Left lung (tissue), 10 donors: ENCODE data around the gene KLF13. TPM values are rescaled to one million over a fixed set of nuclear protein-coding genes. Genes with fewer than 3 reads are reported as not detected.

Source experiments
- ATAC-seq: fragments of 200-7000 bp; cut with Tn5 transposase; one replicate; pipeline ENCODE4 v1.9.1; 2020; ENCODE audit warnings: moderate library complexity
- DNase-seq, 4 donors: peaks; one replicate each; pipeline ENCODE4 v3.0.0-alpha.2; 2013 to 2020
- H3K27ac ChIP-seq, 2 donors: fragments of 200-600 bp; sonication (generic) in 1 of 2; one replicate each; pipeline versions ENCODE4 v1.5.0 to v1.8.0; 2020 to 2021
- H3K27me3 ChIP-seq, 2 donors: fragments of 200-600 bp; sonication (generic) in 1 of 2; one replicate each; pipeline versions ENCODE4 v1.5.0 to v1.8.0; 2020 to 2021
- H3K36me3 ChIP-seq, 2 donors: fragments of 200-600 bp; sonication (generic) in 1 of 2; one replicate each; pipeline versions ENCODE4 v1.5.0 to v1.8.0; 2020 to 2021
- H3K4me1 ChIP-seq, 2 donors: fragments of 200-600 bp; one replicate each; pipeline ENCODE4 v1.8.0; 2021
- H3K4me3 ChIP-seq, 2 donors: fragments of 200-600 bp; sonication (generic) in 1 of 2; one replicate each; pipeline versions ENCODE4 v1.5.0 to v1.8.0; 2020 to 2021; ENCODE audit warnings: mild to moderate bottlenecking in 1 of 2
- H3K9me3 ChIP-seq, 2 donors: fragments of 200-600 bp; sonication (generic) in 1 of 2; one replicate each; pipeline versions ENCODE4 v1.5.0 to v1.8.0; 2020 to 2021
- CTCF ChIP-seq, 2 donors: fragments of 200-600 bp; sonication (generic) in 1 of 2; IDR thresholded peaks; one replicate each; pipeline versions ENCODE4 v1.5.0 to v1.8.0; 2021; ENCODE audit warnings: antibody characterized with exemption in 2 of 2
- intact Hi-C, 2 donors: fragments of 100-400 bp; cut with DNase I; formaldehyde crosslinking; loops; one replicate each; pipeline versions ENCODE4 v1.11.2 to v1.14.2; 2022
- polyA plus RNA-seq, 6 donors: library from polyadenylated mRNA; unstranded; fragments of 120-200 nt; gene quantifications; one replicate each; pipeline ENCODE4 v1.2.1, GENCODE V29; 2013; ENCODE audit not compliant: insufficient read length in 6 of 6
- total RNA-seq, 2 donors: library from RNA; stranded (reverse); fragmentation: NEBNext Ultra II Directional; extraction: Animal tissue kit (Norgen Biotek cat#: 25700); gene quantifications; one replicate each; pipeline ENCODE4 v1.2.1, GENCODE V29; 2021
- donor health status: DM: no; HTN: yes; CAD: no.
- donor health status: DM: no; HTN: no; CAD: no.

The KLF13 gene
- total and polyA plus RNA-seq, 8 donors, result 44.7 to 116 (median 61.4) TPM

- no peak for ATAC-seq
- H3K27ac ChIP-seq, result no peak overlapping the region
- intact Hi-C loops, result no loop called here
Measured at GRCh38 chr15:31279221-31280045, 47.2 kb upstream of the KLF13 start.

DNA sequence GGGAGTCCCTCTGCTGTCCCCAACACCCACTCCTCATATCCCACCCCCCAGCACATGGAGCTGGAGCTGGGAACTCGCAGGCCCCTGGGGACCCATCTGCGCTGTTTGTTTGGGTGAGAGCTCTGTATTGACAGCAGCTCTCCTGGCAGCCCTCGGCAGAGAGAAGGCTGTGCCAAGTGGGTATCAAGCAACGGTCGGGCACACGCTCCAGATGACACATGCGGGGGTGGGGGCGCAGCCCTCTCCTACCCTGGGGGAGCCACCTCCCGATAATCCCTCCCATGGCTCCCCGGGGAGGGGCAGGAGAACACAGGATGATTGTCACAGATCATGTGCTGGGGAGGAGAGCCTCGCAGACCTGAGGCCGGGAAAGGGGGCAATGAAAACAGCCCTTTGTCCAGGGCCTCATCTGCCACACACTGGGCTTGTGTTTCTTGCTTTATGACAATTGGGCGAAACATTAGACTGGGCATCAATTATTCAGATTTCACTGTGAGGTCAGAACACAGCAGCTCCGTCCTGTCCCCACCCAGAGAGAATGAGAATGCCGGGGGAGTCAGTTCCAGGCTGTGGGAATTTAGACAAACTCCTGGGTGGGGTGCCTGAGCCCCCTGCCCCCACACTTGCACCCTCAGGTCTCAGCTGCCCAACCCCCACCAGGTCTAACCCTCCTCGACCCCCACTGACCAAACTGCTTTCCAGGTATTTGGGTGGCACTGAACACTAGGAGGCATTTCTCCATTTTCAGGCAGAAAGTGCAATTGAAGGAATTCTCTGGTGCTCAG, 46.4 kb upstream of the KLF13 start:
- Histone ChIP-seq H3K27ac (no peak overlapping the region), H3K4me3 (no peak overlapping the region), H3K9me3 (no peaks in the 10 kb centered on the region), H3K36me3 (no peaks in the 10 kb centered on the region), H3K27me3 (no peaks in the 10 kb centered on the region), H3K4me1 (peaks cover 0 to 3% of the 10 kb centered on the region in 2 donors)
- intact Hi-C loops, result no loop called here
- DNase-seq (no peak), ATAC-seq (no peak)
- no peak for TF ChIP-seq CTCF (IDR thresholded peaks at IDR 0.05)

More at GRCh38 chr15:31279221-31280045, 47.2 kb upstream of the KLF13 start:
- Histone ChIP-seq H3K9me3 (no peaks in the 10 kb centered on the region), H3K4me3 (no peak overlapping the region), H3K4me1 (peaks cover 0 to 11% of the 10 kb centered on the region in 2 donors), H3K36me3 (no peaks in the 10 kb centered on the region), H3K27me3 (no peaks in the 10 kb centered on the region)
- no peak for TF ChIP-seq CTCF (IDR thresholded peaks at IDR 0.05)
- DNase-seq, result no peak

DNA sequence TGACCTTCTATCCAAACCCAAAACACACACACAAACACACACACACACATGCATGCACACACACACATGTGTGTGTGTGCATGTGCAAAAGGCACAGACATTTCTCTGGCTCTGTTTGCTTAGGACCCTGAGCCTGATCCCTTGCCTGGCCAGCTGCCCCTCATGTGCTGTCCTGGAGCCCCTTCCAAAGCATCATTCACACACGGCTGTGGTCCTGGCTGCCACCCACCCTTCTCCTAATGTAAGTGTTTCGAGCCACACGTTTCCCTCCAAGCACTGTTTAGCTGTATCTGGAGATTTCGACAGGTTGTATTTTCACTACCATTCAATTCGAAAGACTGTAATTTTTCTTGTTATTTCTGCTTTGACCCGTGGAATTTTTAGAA, 45.8 kb upstream of the KLF13 start:
- Histone ChIP-seq H3K4me3 (no peak overlapping the region), H3K27me3 (no peaks in the 10 kb centered on the region)
- ATAC-seq, result no peak

GRCh38 chr15:31283043-31283442, 43.6 kb upstream of the KLF13 start:
- H3K36me3 ChIP-seq, result no peaks in the 10 kb centered on the region
- TF ChIP-seq CTCF (IDR thresholded peaks at IDR 0.05), result no peak
- no peaks in the 10 kb centered on the region for H3K27me3 ChIP-seq
- H3K4me1 ChIP-seq, result no peaks in the 10 kb centered on the region
- H3K9me3 ChIP-seq, result peaks cover 0 to 8% of the 10 kb centered on the region in 2 donors
- DNase-seq (no peak), ATAC-seq (no peak)
- no peak overlapping the region for H3K4me3 ChIP-seq
- intact Hi-C loops, result no loop called here
- H3K27ac ChIP-seq, result no peak overlapping the region

More for the DNA sequence above, 45.8 kb upstream of the KLF13 start:
- no peaks in the 10 kb centered on the region for H3K4me1 ChIP-seq
- TF ChIP-seq CTCF (IDR thresholded peaks at IDR 0.05), result no peak
- H3K9me3 ChIP-seq, result no peaks in the 10 kb centered on the region
- no peak overlapping the region for H3K27ac ChIP-seq
- no peaks in the 10 kb centered on the region for H3K36me3 ChIP-seq
- DNase-seq, result no peak
- intact Hi-C loops, result no loop called here

- Histone ChIP-seq H3K9me3 (peaks cover 0 to 12% of the 10 kb centered on the region in 2 donors), H3K4me1 (no peaks in the 10 kb centered on the region), H3K36me3 (no peaks in the 10 kb centered on the region), H3K27ac (no peak overlapping the region), H3K4me3 (no peak overlapping the region), H3K27me3 (no peaks in the 10 kb centered on the region)
- ATAC-seq (no peak), DNase-seq (no peak)
- no peak for TF ChIP-seq CTCF (IDR thresholded peaks at IDR 0.05)
- intact Hi-C loops, result no loop called here
Measured at GRCh38 chr15:31285772-31286261, 40.8 kb upstream of the KLF13 start.
